CD4-positive, alpha-beta T cell (primary cell): ENCODE data around the gene SART3. TPM values are rescaled to one million over a fixed set of nuclear protein-coding genes. Genes with fewer than 3 reads are reported as not detected.
"Not testable (repeated sequence)": the region's sequence is repeated elsewhere in the genome, so short reads cannot be mapped to it uniquely, and the experiment has no call there.

Experiments
- ATAC-seq: fragments of 200-7000 bp; cut with Tn5 transposase; one replicate; pipeline ENCODE4 v1.10.0; 2022; ENCODE audit warnings: mild to moderate bottlenecking; ENCODE audit not compliant: poor library complexity
- CTCF ChIA-PET: fragments of 350-600 bp; sonication (Branson Sonifier 250); formaldehyde crosslinking; loops from one replicate; lab custom pipeline; 2021; ENCODE audit warnings: antibody characterized with exemption, inconsistent platforms; lab: Charles Lee
- POLR2A ChIA-PET: fragments of 350-600 bp; sonication (Branson Sonifier 250); formaldehyde crosslinking; loops from one replicate; lab custom pipeline; 2021; ENCODE audit warnings: antibody characterized with exemption, inconsistent platforms; lab: Charles Lee
- DNase-seq, 14 experiments: peaks; one replicate each; pipeline ENCODE4 v3.0.0-alpha.2; 2013 to 2020; ENCODE audit warnings: mixed read lengths in 2 of 14
- H3K27ac ChIP-seq, 2 donors: one replicate each; pipeline versions ENCODE4 v1.5.1 to v1.7.0; 2013; ENCODE audit warnings: low read length in 2 of 2, low read depth in 1 of 2, mild to moderate bottlenecking in 1 of 2
- H3K27me3 ChIP-seq, 2 experiments: 1 replicate in 1 of 2; 2 replicates in 1 of 2; pipeline versions ENCODE4 v1.6.1 to v1.7.0; 2013; ENCODE audit warnings: low read length in 2 of 2, control low read depth in 1 of 2, mild to moderate bottlenecking in 1 of 2, moderate library complexity in 1 of 2; ENCODE audit not compliant: insufficient read depth in 2 of 2, control insufficient read depth in 1 of 2
- H3K36me3 ChIP-seq: one replicate; pipeline ENCODE4 v1.6.1; 2013; ENCODE audit warnings: low read length, control low read depth; ENCODE audit not compliant: insufficient read depth
- H3K4me1 ChIP-seq: one replicate; pipeline ENCODE4 v1.6.1; 2013; ENCODE audit warnings: low read length, control low read depth; ENCODE audit not compliant: insufficient read depth
- H3K4me3 ChIP-seq: one replicate; pipeline ENCODE4 v1.5.1; 2013; ENCODE audit warnings: mild to moderate bottlenecking, low read length, moderate library complexity
- H3K9me3 ChIP-seq, 2 experiments: 1 replicate in 1 of 2; 2 replicates in 1 of 2; pipeline versions ENCODE4 v1.6.1 to v1.7.0; 2013; ENCODE audit warnings: low read length in 2 of 2, mild to moderate bottlenecking in 2 of 2, control low read depth in 1 of 2, moderate library complexity in 1 of 2; ENCODE audit not compliant: control insufficient read depth in 1 of 2, insufficient read depth in 1 of 2
- H3K27ac Mint-ChIP-seq: one replicate; pipeline ENCODE4 v1.8.0; 2020; ENCODE audit warnings: mixed read lengths
- H3K27me3 Mint-ChIP-seq: one replicate; pipeline ENCODE4 v1.8.0; 2021; ENCODE audit warnings: mixed read lengths
- H3K36me3 Mint-ChIP-seq: one replicate; pipeline ENCODE4 v1.8.0; 2021; ENCODE audit warnings: low read depth, mixed read lengths
- H3K4me1 Mint-ChIP-seq: one replicate; pipeline ENCODE4 v1.8.0; 2021; ENCODE audit warnings: low read depth, mixed read lengths
- H3K4me3 Mint-ChIP-seq: one replicate; pipeline ENCODE4 v1.8.0; 2020; ENCODE audit warnings: mild to moderate bottlenecking, mixed read lengths
- H3K9me3 Mint-ChIP-seq: one replicate; pipeline ENCODE4 v1.8.0; 2020; ENCODE audit warnings: mixed read lengths
- intact Hi-C, 2 experiments: fragments of 100-400 bp; cut with DNase I in 1 of 2; cut with micrococcal nuclease in 1 of 2; formaldehyde crosslinking; loops; one replicate each; pipeline versions ENCODE4 v1.15.1 to v1.9.0; 2023 to 2025; cut with DNase I, micrococcal nuclease
- total RNA-seq, 174 experiments: library from RNA in 2 of 174; stranded (reverse) in 2 of 174; gene quantifications; one replicate each; pipeline ENCODE4 v1.2.3 and lab custom pipeline; 2021 to 2026
- TF ChIP-seq, protein P1 (sequence below): fragments of 200-600 bp; IDR thresholded peaks from one replicate; pipeline ENCODE4 v1.8.0; 2022; ENCODE audit warnings: antibody characterized with exemption, mild to moderate bottlenecking

The SART3 gene
- total RNA-seq, 2 experiments from 2014 or later, result 95.1 to 104 TPM

GRCh38 chr12:108594323-108594903 lies 33.4 kb upstream of the SART3 start:
- no peaks in the 10 kb centered on the region for H3K36me3 ChIP-seq
- no peaks in the 10 kb centered on the region for H3K9me3 ChIP-seq
- intact Hi-C loops, result no loop called here
- H3K4me1 ChIP-seq, result no peaks in the 10 kb centered on the region
- Mint-ChIP-seq H3K4me3 (no peak overlapping the region), H3K36me3 (no peaks in the 10 kb centered on the region), H3K27me3 (no peaks in the 10 kb centered on the region), H3K9me3 (no peaks in the 10 kb centered on the region), H3K4me1 (no peaks in the 10 kb centered on the region), H3K27ac (no peak overlapping the region)
- DNase-seq (no peak), ATAC-seq (no peak)
- ChIA-PET POLR2A (no interaction called here), CTCF (no interaction called here)
- TF ChIP-seq, protein P1, sequence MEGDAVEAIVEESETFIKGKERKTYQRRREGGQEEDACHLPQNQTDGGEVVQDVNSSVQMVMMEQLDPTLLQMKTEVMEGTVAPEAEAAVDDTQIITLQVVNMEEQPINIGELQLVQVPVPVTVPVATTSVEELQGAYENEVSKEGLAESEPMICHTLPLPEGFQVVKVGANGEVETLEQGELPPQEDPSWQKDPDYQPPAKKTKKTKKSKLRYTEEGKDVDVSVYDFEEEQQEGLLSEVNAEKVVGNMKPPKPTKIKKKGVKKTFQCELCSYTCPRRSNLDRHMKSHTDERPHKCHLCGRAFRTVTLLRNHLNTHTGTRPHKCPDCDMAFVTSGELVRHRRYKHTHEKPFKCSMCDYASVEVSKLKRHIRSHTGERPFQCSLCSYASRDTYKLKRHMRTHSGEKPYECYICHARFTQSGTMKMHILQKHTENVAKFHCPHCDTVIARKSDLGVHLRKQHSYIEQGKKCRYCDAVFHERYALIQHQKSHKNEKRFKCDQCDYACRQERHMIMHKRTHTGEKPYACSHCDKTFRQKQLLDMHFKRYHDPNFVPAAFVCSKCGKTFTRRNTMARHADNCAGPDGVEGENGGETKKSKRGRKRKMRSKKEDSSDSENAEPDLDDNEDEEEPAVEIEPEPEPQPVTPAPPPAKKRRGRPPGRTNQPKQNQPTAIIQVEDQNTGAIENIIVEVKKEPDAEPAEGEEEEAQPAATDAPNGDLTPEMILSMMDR, result no peak
- H3K27ac ChIP-seq, result no peak overlapping the region
- H3K27me3 ChIP-seq, result no peaks in the 10 kb centered on the region
- no peak overlapping the region for H3K4me3 ChIP-seq

DNA sequence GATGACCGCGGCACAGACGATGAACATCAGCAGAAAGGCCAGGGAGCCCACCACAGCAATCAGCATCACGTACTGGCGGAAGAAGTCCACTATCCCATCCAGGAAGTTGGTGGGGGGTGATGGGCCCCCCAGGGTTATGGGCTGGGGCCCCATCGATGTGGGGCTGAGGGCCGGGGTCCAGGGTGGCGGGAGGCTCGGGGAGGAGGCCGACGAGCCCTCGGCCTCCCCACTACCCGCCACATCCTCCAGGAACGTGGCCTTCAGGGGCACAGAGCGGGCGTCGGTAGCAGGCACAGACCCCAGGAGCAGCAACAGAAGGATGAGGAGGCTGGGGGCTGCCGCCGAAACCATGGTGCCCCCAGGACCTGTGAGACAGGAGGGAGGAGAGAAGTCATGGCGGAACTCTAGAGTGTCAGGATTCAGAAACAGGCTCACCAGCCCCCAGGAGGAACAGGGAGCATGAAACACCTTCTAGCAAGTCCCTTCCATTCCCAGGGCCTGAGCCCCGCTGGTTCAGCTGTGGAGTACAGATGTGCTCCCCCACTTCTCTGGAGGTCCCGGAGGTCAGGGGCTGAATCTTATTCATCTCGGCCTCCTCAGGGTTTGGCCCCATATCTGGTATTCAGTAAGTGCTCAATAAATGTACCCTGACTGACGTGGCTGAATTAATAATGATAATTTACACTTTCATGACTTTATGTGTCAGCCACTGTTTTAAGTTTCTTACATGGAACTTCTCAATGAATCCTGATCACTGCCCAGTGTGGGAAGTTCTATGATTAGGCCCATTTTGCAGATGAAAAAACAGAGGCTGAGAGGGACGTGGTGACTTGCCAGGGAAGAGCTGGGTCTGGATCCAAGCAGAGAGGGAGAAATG lies 31.3 kb upstream of the SART3 start:
- no peaks in the 10 kb centered on the region for H3K9me3 Mint-ChIP-seq
- intact Hi-C loops, result no loop called here
- H3K9me3 ChIP-seq, result no peaks in the 10 kb centered on the region
- no peaks in the 10 kb centered on the region for H3K27me3 Mint-ChIP-seq
- POLR2A ChIA-PET, result no interaction called here
- TF ChIP-seq, protein P1, result no peak
- H3K4me1 ChIP-seq, result no peaks in the 10 kb centered on the region
- no peaks in the 10 kb centered on the region for H3K4me1 Mint-ChIP-seq
- no peak overlapping the region for H3K27ac Mint-ChIP-seq
- no peak overlapping the region for H3K4me3 ChIP-seq
- no peak for ATAC-seq
- H3K27me3 ChIP-seq, result no peaks in the 10 kb centered on the region
- H3K27ac ChIP-seq, result no peak overlapping the region
- no peaks in the 10 kb centered on the region for H3K36me3 Mint-ChIP-seq
- no peak overlapping the region for H3K4me3 Mint-ChIP-seq
- DNase-seq, result no peak
- CTCF ChIA-PET, result no interaction called here
- no peaks in the 10 kb centered on the region for H3K36me3 ChIP-seq

DNA sequence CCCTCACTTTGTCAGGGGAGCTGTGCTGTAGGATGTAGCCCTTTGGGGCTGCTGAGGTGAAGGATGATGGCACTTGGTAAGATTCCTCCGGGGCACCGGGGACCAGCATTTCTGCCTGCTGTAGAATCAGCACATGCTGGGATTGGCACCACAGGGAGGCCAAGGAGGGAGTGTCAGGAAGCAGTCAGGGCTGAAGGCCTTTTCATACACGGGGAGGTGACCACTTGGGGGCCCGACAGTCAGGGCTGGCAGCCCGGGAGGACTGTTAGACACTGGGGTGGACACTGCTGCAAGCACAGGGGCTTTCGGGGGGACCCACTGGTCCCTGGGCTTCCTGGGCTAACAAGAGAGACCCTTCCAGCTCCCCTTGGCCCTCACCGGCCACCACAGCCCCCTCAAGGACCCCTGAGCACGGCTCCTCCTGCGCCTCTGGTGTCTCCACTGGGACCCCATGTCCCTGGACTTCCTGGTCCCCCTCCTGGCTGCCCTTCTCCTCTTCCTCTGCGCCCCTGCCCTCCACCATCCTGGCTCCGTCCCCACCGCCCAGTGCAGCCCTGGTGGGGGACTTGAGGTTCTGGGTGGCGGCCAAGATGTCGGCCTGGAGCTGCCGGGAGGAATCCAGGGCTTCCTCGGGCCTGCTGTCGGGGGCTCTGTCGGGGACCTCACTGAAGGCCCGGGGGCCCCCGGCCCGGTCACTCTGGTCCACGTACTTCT lies 30.5 kb upstream of the SART3 start:
- H3K36me3 ChIP-seq, result no peaks in the 10 kb centered on the region
- POLR2A ChIA-PET, result no interaction called here
- H3K9me3 ChIP-seq, result no peaks in the 10 kb centered on the region
- no peak for ATAC-seq
- intact Hi-C loops, result no loop called here
- CTCF ChIA-PET, result no interaction called here
- no peak overlapping the region for H3K4me3 ChIP-seq
- Mint-ChIP-seq H3K36me3 (no peaks in the 10 kb centered on the region), H3K27me3 (no peaks in the 10 kb centered on the region), H3K4me3 (no peak overlapping the region), H3K9me3 (no peaks in the 10 kb centered on the region), H3K27ac (no peak overlapping the region), H3K4me1 (no peaks in the 10 kb centered on the region)
- no peak overlapping the region for H3K27ac ChIP-seq
- no peaks in the 10 kb centered on the region for H3K4me1 ChIP-seq
- no peak for DNase-seq
- no peaks in the 10 kb centered on the region for H3K27me3 ChIP-seq
- TF ChIP-seq, protein P1, result no peak

- intact Hi-C loops, POLR2A ChIA-PET, DNase-seq, H3K4me3 ChIP-seq, H3K9me3 ChIP-seq, ATAC-seq, H3K36me3 ChIP-seq, H3K36me3 Mint-ChIP-seq, H3K27me3 Mint-ChIP-seq, H3K9me3 Mint-ChIP-seq, H3K27ac Mint-ChIP-seq, H3K4me1 Mint-ChIP-seq, H3K27ac ChIP-seq, H3K27me3 ChIP-seq, H3K4me1 ChIP-seq, CTCF ChIA-PET, H3K4me3 Mint-ChIP-seq: not testable (repeated sequence)
Observed at GRCh38 chr12:108590463-108590862, 29.5 kb upstream of the SART3 start.
